Suppressor macrophage treated with lipopolysaccharide for 4 hours (primary cell): ENCODE measurements around the gene BFSP2.
"Not testable (repeated sequence)": the region's sequence is repeated elsewhere in the genome, so short reads cannot be mapped to it uniquely, and the experiment has no call there.

ENCODE experiments used
- DNase-seq: peaks from one replicate; pipeline ENCODE4 v3.0.0-alpha.2; 2020

The BFSP2 gene

DNA sequence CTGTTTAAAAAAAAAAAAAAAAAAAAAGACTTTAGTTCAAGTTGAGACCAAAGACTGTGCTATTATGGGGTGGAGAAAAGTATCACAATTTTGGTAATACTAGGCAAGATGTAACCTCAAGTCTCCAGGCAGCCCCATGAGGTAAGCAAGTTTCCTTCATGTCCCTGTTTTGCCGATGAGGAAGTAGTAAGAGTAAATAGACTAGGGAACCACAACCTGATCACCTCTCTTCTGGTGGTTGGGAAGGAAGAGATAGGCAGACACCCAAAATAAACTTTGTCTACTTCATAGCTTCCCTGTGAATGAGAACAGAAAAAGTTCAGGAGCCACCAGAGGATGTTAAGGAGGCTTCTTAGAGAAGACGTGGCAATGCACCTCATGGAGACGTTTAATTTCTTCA is 123.9 kb downstream of the BFSP2 start:
- DNase-seq: not testable (repeated sequence)
